GM12874 (cell line): Measurements from ENCODE around the gene C11orf98.

Experiments used
- TF ChIP-seq, protein P1 (sequence below): IDR thresholded peaks from 2 replicates; pipeline ENCODE4 v1.5.1; 2011; ENCODE audit warnings: low read depth, mild to moderate bottlenecking, control low read depth, low read length, moderate library complexity; ENCODE audit not compliant: insufficient read depth

The C11orf98 gene

DNA sequence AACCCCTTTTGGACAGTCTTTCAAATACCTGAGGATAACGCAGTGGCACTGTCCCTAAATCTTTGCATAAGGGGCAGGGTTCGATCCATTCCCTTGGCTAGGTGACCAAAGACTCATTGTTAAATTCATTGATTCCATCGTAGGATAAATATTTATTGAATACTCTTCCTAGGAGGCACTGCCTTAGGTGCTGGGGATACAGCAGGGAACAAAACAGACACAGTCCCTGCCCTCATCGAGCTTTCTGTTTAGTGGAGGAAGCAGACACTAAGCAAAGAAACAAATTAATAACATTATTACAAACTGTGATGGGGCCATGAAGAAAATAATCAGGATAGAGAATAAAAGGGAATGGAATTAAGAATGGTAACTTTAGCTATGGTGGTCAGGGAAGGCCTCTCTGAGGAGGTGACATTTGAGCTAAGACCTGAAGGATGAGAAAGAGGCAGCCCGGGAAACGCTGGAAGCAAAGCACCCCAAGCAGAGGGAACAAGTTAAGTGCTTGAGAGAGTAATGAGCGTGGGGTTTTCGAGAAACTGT is 43.9 kb downstream of the C11orf98 start:
- TF ChIP-seq, protein P1, sequence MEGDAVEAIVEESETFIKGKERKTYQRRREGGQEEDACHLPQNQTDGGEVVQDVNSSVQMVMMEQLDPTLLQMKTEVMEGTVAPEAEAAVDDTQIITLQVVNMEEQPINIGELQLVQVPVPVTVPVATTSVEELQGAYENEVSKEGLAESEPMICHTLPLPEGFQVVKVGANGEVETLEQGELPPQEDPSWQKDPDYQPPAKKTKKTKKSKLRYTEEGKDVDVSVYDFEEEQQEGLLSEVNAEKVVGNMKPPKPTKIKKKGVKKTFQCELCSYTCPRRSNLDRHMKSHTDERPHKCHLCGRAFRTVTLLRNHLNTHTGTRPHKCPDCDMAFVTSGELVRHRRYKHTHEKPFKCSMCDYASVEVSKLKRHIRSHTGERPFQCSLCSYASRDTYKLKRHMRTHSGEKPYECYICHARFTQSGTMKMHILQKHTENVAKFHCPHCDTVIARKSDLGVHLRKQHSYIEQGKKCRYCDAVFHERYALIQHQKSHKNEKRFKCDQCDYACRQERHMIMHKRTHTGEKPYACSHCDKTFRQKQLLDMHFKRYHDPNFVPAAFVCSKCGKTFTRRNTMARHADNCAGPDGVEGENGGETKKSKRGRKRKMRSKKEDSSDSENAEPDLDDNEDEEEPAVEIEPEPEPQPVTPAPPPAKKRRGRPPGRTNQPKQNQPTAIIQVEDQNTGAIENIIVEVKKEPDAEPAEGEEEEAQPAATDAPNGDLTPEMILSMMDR, result no peak

DNA sequence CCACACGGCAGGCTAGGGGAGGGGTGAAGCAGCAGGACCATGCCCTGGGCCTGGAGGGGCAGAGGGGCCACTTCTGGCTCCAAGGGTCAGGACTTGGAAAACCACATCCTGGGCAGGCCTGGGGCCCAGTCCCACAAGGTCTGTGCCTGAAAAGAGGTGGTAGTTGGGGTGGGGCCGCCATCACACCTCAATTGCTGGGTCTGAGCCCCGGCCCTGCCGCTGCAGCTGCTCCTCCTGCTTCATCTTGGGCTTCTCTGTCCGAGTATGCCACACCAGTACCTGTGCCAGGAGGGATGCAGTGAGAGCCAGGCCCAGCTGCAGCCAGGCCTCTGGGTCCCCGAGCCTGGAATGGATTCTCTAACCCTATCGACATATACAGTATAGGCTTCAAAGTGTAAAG is 49.5 kb downstream of the C11orf98 start:
- TF ChIP-seq, protein P1, result no peak

- TF ChIP-seq, protein P1, result no peak
Measured at GRCh38 chr11:62614275-62614674, 50.7 kb downstream of the C11orf98 start.

DNA sequence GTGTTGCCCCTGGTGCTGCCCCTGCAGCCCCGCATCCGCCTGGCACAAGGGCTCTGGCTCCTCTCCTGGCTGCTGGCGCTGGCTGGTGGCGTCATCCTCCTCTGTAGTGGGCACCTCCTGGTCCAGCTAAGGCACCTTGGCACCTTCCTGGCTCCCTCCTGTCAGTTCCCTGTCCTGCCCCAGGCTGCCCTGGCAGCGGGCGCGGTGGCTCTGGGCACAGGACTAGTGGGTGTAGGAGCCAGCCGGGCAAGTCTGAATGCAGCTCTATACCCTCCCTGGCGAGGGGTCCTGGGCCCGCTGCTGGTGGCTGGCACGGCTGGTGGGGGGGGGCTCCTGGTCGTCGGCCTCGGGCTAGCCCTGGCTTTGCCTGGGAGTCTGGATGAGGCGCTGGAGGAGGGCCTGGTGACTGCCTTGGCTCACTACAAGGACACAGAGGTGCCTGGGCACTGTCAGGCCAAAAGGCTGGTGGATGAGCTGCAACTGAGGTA is 51.7 kb downstream of the C11orf98 start:
- TF ChIP-seq, protein P1, result no peak
